Measurements from ENCODE around the gene PPP1R27. TPM values are rescaled to one million over a fixed set of nuclear protein-coding genes. Genes with fewer than 3 reads are reported as not detected.
"Not testable (repeated sequence)": the region's sequence is repeated elsewhere in the genome, so short reads cannot be mapped to it uniquely, and the experiment has no call there.

Gene PPP1R27
- total RNA-seq, 8 experiments from 2014 or later, result 0.73 to 1.3 (median 1.1) TPM; not detected in 1

- WGBS, 10 experiments, result 57 to 100% (median 91%) methylated on average over 1 to 9 of the region's 21 CpGs; no CpG with 5 or more reads in 3 of the 10 experiments
- H3K4me1 ChIP-seq (replicated peaks in 1 of 2), result no peaks in the 10 kb centered on the region
- H3K4me3 ChIP-seq, result no peak overlapping the region
- in situ Hi-C loops (cut with MboI; ENCODE audit: low pct_unique_long_range_greater_than_20kb in 2 of 9, low sequenced_read_pairs in 9 of 9, unreplicated experiment in 9 of 9), result no loop called here
- no peak overlapping the region for H3K27ac ChIP-seq
- ATAC-seq (replicated peaks in 6 of 8), result peak in 4 of 8 experiments; percentile 7 to 33 (median 14)
Measured at GRCh38 chr17:81842725-81843504, 8.1 kb upstream of the PPP1R27 start.

DNA sequence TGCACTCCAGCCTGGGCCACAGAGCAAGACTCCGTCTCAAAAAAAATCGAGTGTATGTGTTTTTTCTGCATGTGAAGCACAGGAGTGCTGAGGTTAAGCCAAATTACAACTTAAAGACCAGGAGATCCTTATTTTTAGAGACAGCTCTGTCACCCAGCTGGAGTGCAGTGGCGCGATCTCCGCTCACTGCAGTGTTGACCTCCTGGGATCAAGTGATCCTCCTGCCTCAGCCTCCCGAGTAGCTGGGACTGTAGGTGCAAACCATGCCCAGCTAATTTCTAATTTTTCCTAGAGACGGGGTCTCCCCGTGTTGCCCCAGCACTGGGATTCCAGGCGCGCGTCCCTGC, 7.5 kb upstream of the PPP1R27 start:
- Histone ChIP-seq H3K4me1 (replicated peaks in 1 of 2) (no peaks in the 10 kb centered on the region), H3K4me3 (no peak overlapping the region), H3K27ac (no peak overlapping the region)
- 90 to 97% (median 96%) methylated on average over 2 to 11 of the region's 11 CpGs; no CpG with 5 or more reads in 6 of the 10 experiments for WGBS, 10 experiments
- no peak for ATAC-seq (replicated peaks in 6 of 8)
- in situ Hi-C loops (cut with MboI; ENCODE audit: low pct_unique_long_range_greater_than_20kb in 2 of 9, low sequenced_read_pairs in 9 of 9, unreplicated experiment in 9 of 9), result no loop called here

DNA sequence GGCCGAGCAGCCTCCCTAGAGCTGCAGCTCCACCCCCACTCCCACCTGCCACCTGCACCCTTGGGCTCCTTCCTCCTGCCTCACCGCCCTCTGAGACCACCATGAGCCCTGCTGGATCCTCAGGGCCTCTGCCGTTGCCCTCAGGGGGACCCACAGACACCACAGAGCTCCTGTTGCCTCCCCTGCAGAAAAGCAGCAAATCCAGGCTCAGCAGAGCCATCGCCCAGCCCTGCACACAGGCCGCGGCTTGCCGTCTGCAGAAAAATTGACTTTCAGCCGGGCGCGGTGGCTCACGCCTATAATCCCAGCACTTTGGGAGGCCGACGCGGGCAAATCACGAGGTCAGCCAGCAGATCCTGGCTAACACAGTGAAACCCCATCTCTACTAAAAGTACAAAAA, 7.0 kb upstream of the PPP1R27 start:
- Histone ChIP-seq H3K4me1 (replicated peaks in 1 of 2) (no peaks in the 10 kb centered on the region), H3K27ac (no peak overlapping the region), H3K4me3 (no peak overlapping the region)
- peak in 1 of 8 experiments; percentile 0 for ATAC-seq (replicated peaks in 6 of 8)
- 68 to 93% (median 85%) methylated on average over 3 to 12 of the region's 15 CpGs; no CpG with 5 or more reads in 7 of the 10 experiments for WGBS, 10 experiments
- in situ Hi-C loops (cut with MboI; ENCODE audit: low pct_unique_long_range_greater_than_20kb in 2 of 9, low sequenced_read_pairs in 9 of 9, unreplicated experiment in 9 of 9), result no loop called here

DNA sequence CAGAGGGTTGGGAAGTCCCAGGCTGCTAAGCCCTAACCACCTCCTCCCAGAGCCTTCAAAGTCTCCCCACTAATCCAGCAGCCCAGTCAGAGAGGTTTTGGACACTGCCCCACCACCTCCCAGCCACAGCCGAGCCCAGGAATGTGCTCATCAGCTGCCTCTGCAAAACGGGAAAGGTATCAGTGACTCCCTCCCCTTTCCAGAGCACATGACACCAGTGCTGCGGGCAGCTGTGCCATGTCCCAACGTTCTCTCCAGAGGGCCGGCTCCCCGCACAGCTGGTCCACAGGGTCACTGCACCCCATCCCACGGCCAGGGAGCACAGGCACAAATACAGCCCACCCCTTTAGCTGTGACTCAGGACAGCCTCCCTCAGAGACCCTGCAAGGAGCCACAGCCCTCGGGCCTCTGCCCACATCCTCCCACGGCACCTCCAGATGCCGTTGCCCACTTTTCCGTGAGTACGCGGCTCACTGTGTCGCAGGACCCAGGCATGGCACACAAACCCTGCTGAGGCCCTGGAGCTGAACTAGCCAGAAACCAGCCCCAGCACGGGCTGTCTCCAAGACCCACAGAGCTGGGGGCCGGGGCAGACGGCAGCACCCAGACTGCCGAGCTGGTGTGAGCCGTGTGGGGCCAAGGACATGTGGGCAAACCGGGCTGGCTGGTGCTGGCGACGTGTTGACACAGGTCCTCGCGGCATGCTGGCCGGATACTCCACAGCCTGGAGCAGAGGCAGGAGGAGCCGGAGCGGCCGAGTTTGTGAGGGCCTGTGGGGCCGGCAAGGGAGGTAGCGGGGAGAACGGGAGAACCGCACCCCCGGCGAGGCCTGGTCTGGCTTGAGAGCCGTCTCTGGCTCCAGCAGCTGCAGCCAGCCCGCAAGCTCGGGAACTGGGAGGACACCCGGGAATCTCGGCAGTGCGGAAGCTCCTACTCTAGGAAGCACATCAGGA, 6.3 kb upstream of the PPP1R27 start:
- no peak overlapping the region for H3K4me3 ChIP-seq
- in situ Hi-C loops (cut with MboI; ENCODE audit: low pct_unique_long_range_greater_than_20kb in 2 of 9, low sequenced_read_pairs in 9 of 9, unreplicated experiment in 9 of 9), result no loop called here
- WGBS, 10 experiments, result 60 to 100% (median 84%) methylated on average over 1 to 16 of the region's 40 CpGs; no CpG with 5 or more reads in 6 of the 10 experiments
- no peaks in the 10 kb centered on the region for H3K4me1 ChIP-seq (replicated peaks in 1 of 2)
- peak in 6 of 8 experiments; percentile 4 to 15 (median 10) for ATAC-seq (replicated peaks in 6 of 8)
- H3K27ac ChIP-seq, result no peak overlapping the region

- not testable (repeated sequence) for ATAC-seq (replicated peaks in 6 of 8); H3K4me1 ChIP-seq (replicated peaks in 1 of 2)
Measured at GRCh38 chr17:81840059-81840458, 5.2 kb upstream of the PPP1R27 start.

DNA sequence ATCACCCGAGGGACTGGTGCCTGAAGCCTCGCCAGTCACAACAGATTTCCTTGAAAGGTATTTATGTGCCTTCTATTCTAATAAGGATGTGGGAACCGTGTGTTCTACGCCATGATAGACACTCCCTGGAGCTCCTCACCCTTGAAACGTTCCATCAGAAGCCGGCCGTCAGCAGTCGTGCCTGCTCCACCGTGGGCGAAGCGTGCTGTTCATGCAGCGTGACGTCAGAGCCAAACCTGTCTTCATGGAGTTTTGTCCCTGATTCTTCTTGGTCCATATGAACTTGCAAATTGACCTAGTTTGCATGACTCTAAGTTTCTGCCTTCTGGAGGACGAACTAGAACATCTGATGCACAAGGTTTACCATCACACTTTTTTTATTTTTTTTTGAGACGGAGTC, 4.5 kb upstream of the PPP1R27 start:
- 58 to 89% (median 83%) methylated on average over 4 to 13 of the region's 15 CpGs; no CpG with 5 or more reads in 2 of the 10 experiments for WGBS, 10 experiments
- ATAC-seq (replicated peaks in 6 of 8), result no peak
- Histone ChIP-seq H3K4me3 (no peak overlapping the region), H3K27ac (no peak overlapping the region), H3K4me1 (replicated peaks in 1 of 2) (peaks cover 1 to 4% of the 10 kb centered on the region in 2 donors)
- in situ Hi-C loops (cut with MboI; ENCODE audit: low pct_unique_long_range_greater_than_20kb in 2 of 9, low sequenced_read_pairs in 9 of 9, unreplicated experiment in 9 of 9), result no loop called here

More at GRCh38 chr17:81840059-81840458, 5.2 kb upstream of the PPP1R27 start:
- H3K4me3 ChIP-seq; H3K27ac ChIP-seq; in situ Hi-C loops (cut with MboI; ENCODE audit: low pct_unique_long_range_greater_than_20kb in 2 of 9, low sequenced_read_pairs in 9 of 9, unreplicated experiment in 9 of 9): not testable (repeated sequence)
- WGBS, 10 experiments, result 67 to 92% (median 88%) methylated on average over 2 to 4 of the region's 5 CpGs; no CpG with 5 or more reads in 5 of the 10 experiments

DNA sequence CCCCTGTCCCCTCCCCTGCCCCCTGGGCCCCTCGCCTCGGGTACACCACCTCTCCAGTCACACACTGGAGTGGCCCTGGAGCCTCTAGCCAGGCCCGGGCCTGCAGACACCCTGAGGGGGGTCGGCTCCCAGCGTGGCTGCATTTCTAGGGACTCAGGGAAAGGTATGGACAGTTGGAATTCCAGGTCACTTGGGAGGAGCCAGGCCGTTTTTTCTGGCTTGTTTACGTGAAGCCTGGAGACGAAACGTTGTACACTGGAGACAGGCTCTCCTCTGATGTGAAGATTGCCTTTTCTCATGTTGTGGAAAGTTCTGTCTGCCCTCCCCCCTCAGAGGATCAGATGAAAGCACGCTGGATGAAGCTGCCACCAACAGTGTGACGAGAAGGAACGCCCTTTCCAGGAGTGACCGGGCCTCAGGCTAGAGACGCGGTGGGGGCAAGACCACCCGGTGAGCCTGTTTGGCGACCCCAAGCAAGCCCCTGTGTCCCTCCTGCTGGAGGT, 4.0 kb upstream of the PPP1R27 start:
- peak in 1 of 8 experiments; percentile 4 for ATAC-seq (replicated peaks in 6 of 8)
- H3K27ac ChIP-seq, result no peak overlapping the region
- 20 to 65% (median 39%) methylated on average over 1 to 8 of the region's 17 CpGs; no CpG with 5 or more reads in 3 of the 10 experiments for WGBS, 10 experiments

GRCh38 chr17:81837641-81838040, 2.8 kb upstream of the PPP1R27 start:
- H3K27ac ChIP-seq, result no peak overlapping the region
- H3K4me1 ChIP-seq (replicated peaks in 1 of 2), result peaks cover 5 to 10% of the 10 kb centered on the region in 2 donors
- in situ Hi-C loops (cut with MboI; ENCODE audit: low pct_unique_long_range_greater_than_20kb in 2 of 9, low sequenced_read_pairs in 9 of 9, unreplicated experiment in 9 of 9), result no loop called here
- ATAC-seq (replicated peaks in 6 of 8), result no peak
- H3K4me3 ChIP-seq, result no peak overlapping the region
- WGBS, 10 experiments, result 22 to 100% (median 89%) methylated on average over 1 to 4 of the region's 9 CpGs; no CpG with 5 or more reads in 4 of the 10 experiments

More for the DNA sequence above, 4.0 kb upstream of the PPP1R27 start:
- H3K4me3 ChIP-seq, result no peak overlapping the region
- peaks cover 5 to 9% of the 10 kb centered on the region in 2 donors for H3K4me1 ChIP-seq (replicated peaks in 1 of 2)
- in situ Hi-C loops (cut with MboI; ENCODE audit: low pct_unique_long_range_greater_than_20kb in 2 of 9, low sequenced_read_pairs in 9 of 9, unreplicated experiment in 9 of 9), result no loop called here

GRCh38 chr17:81833921-81834830, 674 bp downstream of the PPP1R27 start:
- peak overlapping the region; percentile 90 to 96 for H3K27ac ChIP-seq
- in situ Hi-C loops (cut with MboI; ENCODE audit: low pct_unique_long_range_greater_than_20kb in 2 of 9, low sequenced_read_pairs in 9 of 9, unreplicated experiment in 9 of 9), result no loop called here

GRCh38 chr17:81833160-81833920, 1.5 kb downstream of the PPP1R27 start, which contains the start of gene MCRIP1:
MCRIP1 (minus strand) TSS chr17:81833291; CDS start chr17:81824506, 8,785 bp downstream.
- in situ Hi-C loops (cut with MboI; ENCODE audit: low pct_unique_long_range_greater_than_20kb in 2 of 9, low sequenced_read_pairs in 9 of 9, unreplicated experiment in 9 of 9), result no loop called here
- peak; percentile 77 to 90 (median 81) for ATAC-seq (replicated peaks in 6 of 8)
- peak within 1 kb of the TSS; percentile 90 to 96 for H3K27ac ChIP-seq
- H3K4me1 ChIP-seq (replicated peaks in 1 of 2), result peaks cover 14 to 20% of the 10 kb centered on the region in 2 donors
- peak within 1 kb of the TSS; percentile 66 to 94 (median 89) for H3K4me3 ChIP-seq
- 0 to 2% (median 0%) methylated on average over 1 to 8 of the region's 76 CpGs; no CpG with 5 or more reads in 6 of the 10 experiments for WGBS, 10 experiments

More at GRCh38 chr17:81833921-81834830, 674 bp downstream of the PPP1R27 start:
- Histone ChIP-seq H3K4me3 (peak overlapping the region; percentile 66 to 94 (median 89)), H3K4me1 (replicated peaks in 1 of 2) (peaks cover 14 to 20% of the 10 kb centered on the region in 2 donors)
- ATAC-seq (replicated peaks in 6 of 8), result no peak
- 0 to 100% (median 69%) methylated on average over 1 to 13 of the region's 31 CpGs for WGBS, 10 experiments

DNA sequence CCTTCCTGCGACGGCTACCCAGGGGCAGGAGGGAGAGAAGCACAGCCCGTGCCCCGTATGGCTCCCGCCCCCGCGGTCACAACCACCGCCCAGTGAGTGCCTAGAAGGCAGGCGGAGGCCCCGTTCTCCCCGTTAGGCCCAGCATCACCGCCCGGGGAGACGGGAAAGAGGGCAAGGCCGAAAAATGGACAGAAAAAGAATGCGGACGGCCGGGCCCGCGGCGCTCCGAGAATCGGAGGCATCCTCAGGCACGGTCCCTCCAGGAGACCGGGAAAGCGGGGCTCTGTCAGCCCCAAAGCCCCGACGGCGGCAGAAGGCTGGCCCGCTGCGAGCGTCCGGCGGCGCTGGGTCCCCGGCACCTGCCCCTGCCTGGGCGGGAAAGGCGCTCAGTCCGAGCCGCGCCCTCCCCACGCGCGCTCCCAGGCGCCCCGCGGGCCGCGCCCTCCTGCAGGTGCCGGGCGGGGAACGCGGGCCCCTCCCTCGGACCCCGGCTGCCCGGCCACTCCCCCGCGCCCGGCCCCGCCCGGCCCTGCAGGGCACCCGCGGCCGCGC, 2.2 kb downstream of the PPP1R27 start:
- 0% methylated on average over 1 of the region's 65 CpGs; no CpG with 5 or more reads in 9 of the 10 experiments for WGBS, 10 experiments
- peak overlapping the region; percentile 66 to 94 (median 89) for H3K4me3 ChIP-seq
- in situ Hi-C loops (cut with MboI; ENCODE audit: low pct_unique_long_range_greater_than_20kb in 2 of 9, low sequenced_read_pairs in 9 of 9, unreplicated experiment in 9 of 9), result no loop called here
- ATAC-seq (replicated peaks in 6 of 8), result peak; percentile 36 to 85 (median 73)
- peak overlapping the region; percentile 52 to 96 for H3K27ac ChIP-seq
- peaks cover 14 to 20% of the 10 kb centered on the region in 2 donors for H3K4me1 ChIP-seq (replicated peaks in 1 of 2)
